Ishikawa (cell line): Measurements from ENCODE around the gene SPSB3.

Source experiments
- CEBPB ChIP-seq: IDR thresholded peaks from 2 replicates; pipeline ENCODE4 v1.6.1; 2012
- CREB1 ChIP-seq: IDR thresholded peaks from 2 replicates; pipeline ENCODE4 v1.6.1; 2012; ENCODE audit warnings: low read depth
- EGR1 ChIP-seq: IDR thresholded peaks from 2 replicates; pipeline ENCODE4 v1.6.1; 2012
- EP300 ChIP-seq: IDR thresholded peaks from 2 replicates; pipeline ENCODE4 v1.6.1; 2012; ENCODE audit warnings: borderline replicate concordance
- FOXM1 ChIP-seq: IDR thresholded peaks from 2 replicates; pipeline ENCODE4 v1.6.1; 2012; ENCODE audit warnings: low read depth, borderline replicate concordance
- MAX ChIP-seq: IDR thresholded peaks from 2 replicates; pipeline ENCODE4 v1.6.1; 2012
- NFIC ChIP-seq: IDR thresholded peaks from 2 replicates; pipeline ENCODE4 v1.6.1; 2012
- RAD21 ChIP-seq: IDR thresholded peaks from 2 replicates; pipeline ENCODE4 v1.6.1; 2012; ENCODE audit warnings: low read depth
- REST ChIP-seq: IDR thresholded peaks from 2 replicates; pipeline ENCODE4 v1.6.1; 2012; ENCODE audit warnings: low read depth, mild to moderate bottlenecking
- TAF1 ChIP-seq: IDR thresholded peaks from 2 replicates; pipeline ENCODE4 v1.6.1; 2012; ENCODE audit warnings: low read depth, mild to moderate bottlenecking
- TCF12 ChIP-seq: IDR thresholded peaks from 2 replicates; pipeline ENCODE4 v1.6.1; 2012; ENCODE audit warnings: low read depth
- TEAD4 ChIP-seq: IDR thresholded peaks from 2 replicates; pipeline ENCODE4 v1.6.1; 2012
- USF1 ChIP-seq: IDR thresholded peaks from 2 replicates; pipeline ENCODE4 v1.6.1; 2012
- YY1 ChIP-seq: IDR thresholded peaks from 2 replicates; pipeline ENCODE4 v1.6.1; 2012; ENCODE audit warnings: low read depth
- ZBTB7A ChIP-seq: IDR thresholded peaks from 2 replicates; pipeline ENCODE4 v1.6.1; 2012; ENCODE audit warnings: low read depth

The SPSB3 gene

GRCh38 chr16:1752853-1753252 lies 29.5 kb downstream of the SPSB3 start:
- no peak for TF ChIP-seq FOXM1
- TF ChIP-seq TEAD4 = no peak
- no peak for TF ChIP-seq EP300
- TF ChIP-seq TAF1 = no peak
- no peak for TF ChIP-seq TCF12
- TF ChIP-seq USF1 = no peak
- no peak for TF ChIP-seq NFIC
- TF ChIP-seq YY1 = no peak
- TF ChIP-seq RAD21 = no peak
- no peak for TF ChIP-seq CEBPB
- no peak for TF ChIP-seq CREB1
- TF ChIP-seq ZBTB7A = no peak
- no peak for TF ChIP-seq REST
- TF ChIP-seq EGR1 = no peak
- no peak for TF ChIP-seq MAX

GRCh38 chr16:1751946-1752345 lies 30.4 kb downstream of the SPSB3 start:
- no peak for TF ChIP-seq RAD21
- TF ChIP-seq CREB1 = no peak
- TF ChIP-seq TCF12 = no peak
- TF ChIP-seq YY1 = no peak
- no peak for TF ChIP-seq EGR1
- no peak for TF ChIP-seq NFIC
- no peak for TF ChIP-seq USF1
- no peak for TF ChIP-seq MAX
- TF ChIP-seq EP300 = no peak
- no peak for TF ChIP-seq CEBPB
- TF ChIP-seq TEAD4 = no peak
- no peak for TF ChIP-seq ZBTB7A
- no peak for TF ChIP-seq REST

DNA sequence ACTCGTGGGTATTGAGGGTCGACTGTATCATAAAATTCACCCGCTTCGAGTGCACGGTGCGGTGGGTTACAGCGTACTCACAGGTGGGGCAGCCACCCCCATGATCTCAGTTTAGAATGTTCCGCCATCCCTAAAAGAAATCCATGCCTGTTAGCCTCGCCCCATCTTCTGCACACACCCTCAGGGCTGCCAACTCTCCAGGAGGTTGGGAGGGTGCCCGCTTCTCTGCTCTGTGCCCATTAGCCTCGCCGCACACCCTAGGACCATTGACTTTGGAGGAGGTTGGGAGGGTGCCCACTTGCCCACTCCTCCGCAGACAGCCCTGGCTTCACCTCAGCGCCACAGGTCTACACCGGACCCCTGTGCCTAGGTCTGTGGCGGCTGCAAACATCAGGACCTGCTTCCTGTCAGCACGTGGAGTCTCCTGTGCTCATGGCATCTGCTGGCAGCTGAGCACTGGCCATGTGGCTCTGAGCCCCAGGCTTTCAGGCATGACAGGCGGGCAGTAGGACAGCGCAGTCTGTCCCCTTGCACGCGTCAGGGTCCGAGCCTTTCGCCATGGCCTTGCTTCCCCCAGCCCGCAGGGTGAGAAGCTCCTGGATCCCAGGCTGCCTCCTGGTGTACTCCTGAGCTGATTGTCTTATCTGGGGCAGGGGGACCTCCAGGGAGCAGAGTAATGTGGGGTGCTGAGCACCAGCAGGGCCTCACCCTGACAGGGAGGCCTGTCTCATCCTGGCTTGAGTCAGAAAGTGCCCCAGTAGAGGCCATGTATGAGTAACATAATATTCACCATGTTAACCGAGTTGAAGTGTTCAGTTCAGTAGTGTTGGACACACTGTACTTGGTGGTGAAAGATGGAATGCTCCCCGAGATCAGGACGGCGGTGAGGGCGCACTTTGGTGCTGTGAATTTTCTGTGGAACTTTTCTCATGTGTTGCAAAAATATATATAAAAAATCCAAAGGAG lies 32.9 kb downstream of the SPSB3 start:
- TF ChIP-seq CREB1 = no peak
- no peak for TF ChIP-seq EP300
- no peak for TF ChIP-seq FOXM1
- TF ChIP-seq TCF12 = no peak
- TF ChIP-seq NFIC = no peak
- no peak for TF ChIP-seq TEAD4
- TF ChIP-seq ZBTB7A = no peak
- no peak for TF ChIP-seq USF1
- TF ChIP-seq REST = no peak
- no peak for TF ChIP-seq RAD21
- TF ChIP-seq TAF1 = no peak

DNA sequence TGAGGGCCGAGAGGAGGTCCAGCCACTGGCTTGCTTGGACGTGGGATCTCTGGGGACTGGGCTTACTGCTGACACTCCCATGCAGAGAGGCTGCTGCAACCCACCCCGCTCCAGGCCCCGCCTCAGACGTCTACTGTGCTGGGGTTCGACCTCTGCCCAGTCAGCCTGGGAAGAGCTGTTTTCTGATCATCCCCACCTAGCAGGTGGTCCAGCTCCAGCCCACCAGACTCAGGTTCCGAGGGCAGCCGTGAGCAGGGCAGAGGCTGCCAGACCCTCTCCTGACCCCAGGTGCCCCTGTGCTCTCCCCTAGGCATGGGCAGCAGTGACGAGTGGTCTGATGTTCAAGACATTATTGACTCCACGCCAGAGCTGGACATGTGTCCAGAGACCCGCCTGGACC lies 34.4 kb downstream of the SPSB3 start:
- TF ChIP-seq TAF1 = no peak
- no peak for TF ChIP-seq FOXM1
- no peak for TF ChIP-seq RAD21
- no peak for TF ChIP-seq CREB1
- no peak for TF ChIP-seq EP300
- no peak for TF ChIP-seq MAX
- no peak for TF ChIP-seq EGR1
